Endodermal cell (in vitro differentiated cells): Measurements from ENCODE around the gene QKI. TPM values are rescaled to one million over a fixed set of nuclear protein-coding genes. Genes with fewer than 3 reads are reported as not detected.

ENCODE experiments used
- DNase-seq: peaks from one replicate; pipeline ENCODE4 v3.0.0-alpha.2; 2017
- H3K27ac ChIP-seq: 2 replicates; pipeline ENCODE4 v1.5.1; 2013; ENCODE audit warnings: mild to moderate bottlenecking, low read depth, low read length, moderate library complexity
- H3K27me3 ChIP-seq: 2 replicates; pipeline ENCODE4 v1.6.1; 2013; ENCODE audit warnings: mild to moderate bottlenecking, low read length, moderate library complexity; ENCODE audit not compliant: insufficient read depth, control insufficient read depth, poor library complexity, severe bottlenecking
- H3K36me3 ChIP-seq: 2 replicates; pipeline ENCODE4 v1.7.0; 2013; ENCODE audit warnings: mild to moderate bottlenecking, low read length, moderate library complexity; ENCODE audit not compliant: control insufficient read depth, insufficient read depth
- H3K4me1 ChIP-seq: one replicate; pipeline ENCODE4 v1.7.0; 2013; ENCODE audit warnings: low read length; ENCODE audit not compliant: control insufficient read depth, insufficient read depth
- H3K4me3 ChIP-seq: 2 replicates; pipeline ENCODE4 v1.5.1; 2013; ENCODE audit warnings: mild to moderate bottlenecking, low read length, moderate library complexity
- H3K9ac ChIP-seq: 2 replicates; pipeline ENCODE4 v1.6.1; 2013; ENCODE audit warnings: mild to moderate bottlenecking, low read length, moderate library complexity; ENCODE audit not compliant: poor library complexity, severe bottlenecking; ENCODE audit errors: extremely low read depth
- H3K9me3 ChIP-seq: 2 replicates; pipeline ENCODE4 v1.6.1; 2013; ENCODE audit warnings: mild to moderate bottlenecking, low read length, moderate library complexity; ENCODE audit not compliant: control insufficient read depth
- H3K27ac Mint-ChIP-seq: 2 replicates; pipeline ENCODE4 v1.8.0; 2020; ENCODE audit warnings: mixed read lengths
- H3K27me3 Mint-ChIP-seq: 2 replicates; pipeline ENCODE4 v1.8.0; 2021; ENCODE audit warnings: mild to moderate bottlenecking, mixed read lengths; ENCODE audit not compliant: insufficient read depth
- H3K36me3 Mint-ChIP-seq: 2 replicates; pipeline ENCODE4 v1.8.0; 2020; ENCODE audit warnings: low read depth, mixed read lengths
- H3K4me1 Mint-ChIP-seq: 2 replicates; pipeline ENCODE4 v1.8.0; 2020; ENCODE audit warnings: mixed read lengths
- H3K4me3 Mint-ChIP-seq: 2 replicates; pipeline ENCODE4 v1.8.0; 2020; ENCODE audit warnings: mild to moderate bottlenecking, moderate library complexity, mixed read lengths
- H3K9me3 Mint-ChIP-seq: 2 replicates; pipeline ENCODE4 v1.8.0; 2020; ENCODE audit warnings: mild to moderate bottlenecking, mixed read lengths
- WGBS, 2 experiments: methylation state at CpG; one replicate each; pipeline versions ENCODE4 v1.1.5 to v1.1.7; 2013; ENCODE audit warnings: missing lambda C conversion rate in 2 of 2, mixed read lengths in 1 of 2; ENCODE audit not compliant: insufficient coverage in 1 of 2, insufficient read length in 1 of 2; 5-methylcytosine and 5-hydroxymethylcytosine counted together
- total RNA-seq, 2 donors: library from RNA; stranded (reverse); fragmentation: NEBNext Ultra II Directional in 1 of 2; extraction: Animal tissue kit (Norgen Biotek cat#: 25700) in 1 of 2; gene quantifications; 2 replicates in 1 of 2; 3 replicates in 1 of 2; pipeline ENCODE4 v1.2.1, GENCODE V29; 2021
- TF ChIP-seq, protein P1 (sequence below): fragments of 200-600 bp; sonication (generic); conservative IDR thresholded peaks from 2 replicates; pipeline ENCODE4 v1.5.0; 2021; ENCODE audit warnings: antibody characterized with exemption, mild to moderate bottlenecking

QKI gene
- total RNA-seq, 2 donors from 2014 or later, result 93.3 to 107 TPM

DNA sequence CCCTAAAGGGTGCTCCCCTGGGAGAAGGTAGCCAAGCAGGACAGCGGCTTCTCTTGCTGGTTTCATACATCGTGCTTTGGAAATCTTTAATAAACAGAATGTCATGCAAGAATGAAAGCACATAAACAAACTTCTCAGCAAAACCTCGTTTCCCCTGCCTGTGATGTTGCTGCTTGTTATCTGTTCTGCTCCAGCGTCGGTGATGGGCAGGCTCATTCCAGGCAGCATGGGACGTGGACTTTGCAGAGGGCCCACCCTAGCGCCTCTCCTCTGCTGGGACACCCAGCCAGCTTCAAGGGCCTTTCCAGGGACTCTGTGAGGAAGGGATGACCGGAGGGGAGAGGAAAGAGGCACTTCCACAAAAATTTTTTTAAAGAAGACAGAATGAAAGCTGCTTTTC is 197.7 kb downstream of the QKI start:
- Histone ChIP-seq H3K4me3 (no peak overlapping the region), H3K27ac (no peak overlapping the region), H3K9ac (no peak overlapping the region), H3K36me3 (no peaks in the 10 kb centered on the region), H3K4me1 (no peaks in the 10 kb centered on the region), H3K27me3 (no peaks in the 10 kb centered on the region), H3K9me3 (no peaks in the 10 kb centered on the region)
- peak; percentile 12 for DNase-seq
- WGBS, 2 experiments, result 91 to 92% methylated on average over 5 to 8 of the region's 8 CpGs
- TF ChIP-seq, protein P1, sequence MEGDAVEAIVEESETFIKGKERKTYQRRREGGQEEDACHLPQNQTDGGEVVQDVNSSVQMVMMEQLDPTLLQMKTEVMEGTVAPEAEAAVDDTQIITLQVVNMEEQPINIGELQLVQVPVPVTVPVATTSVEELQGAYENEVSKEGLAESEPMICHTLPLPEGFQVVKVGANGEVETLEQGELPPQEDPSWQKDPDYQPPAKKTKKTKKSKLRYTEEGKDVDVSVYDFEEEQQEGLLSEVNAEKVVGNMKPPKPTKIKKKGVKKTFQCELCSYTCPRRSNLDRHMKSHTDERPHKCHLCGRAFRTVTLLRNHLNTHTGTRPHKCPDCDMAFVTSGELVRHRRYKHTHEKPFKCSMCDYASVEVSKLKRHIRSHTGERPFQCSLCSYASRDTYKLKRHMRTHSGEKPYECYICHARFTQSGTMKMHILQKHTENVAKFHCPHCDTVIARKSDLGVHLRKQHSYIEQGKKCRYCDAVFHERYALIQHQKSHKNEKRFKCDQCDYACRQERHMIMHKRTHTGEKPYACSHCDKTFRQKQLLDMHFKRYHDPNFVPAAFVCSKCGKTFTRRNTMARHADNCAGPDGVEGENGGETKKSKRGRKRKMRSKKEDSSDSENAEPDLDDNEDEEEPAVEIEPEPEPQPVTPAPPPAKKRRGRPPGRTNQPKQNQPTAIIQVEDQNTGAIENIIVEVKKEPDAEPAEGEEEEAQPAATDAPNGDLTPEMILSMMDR, result no peak
- Mint-ChIP-seq H3K9me3 (no peaks in the 10 kb centered on the region), H3K27me3 (peaks cover 3% of the 10 kb centered on the region), H3K36me3 (no peaks in the 10 kb centered on the region), H3K4me3 (no peak overlapping the region), H3K27ac (no peak overlapping the region), H3K4me1 (no peaks in the 10 kb centered on the region)

DNA sequence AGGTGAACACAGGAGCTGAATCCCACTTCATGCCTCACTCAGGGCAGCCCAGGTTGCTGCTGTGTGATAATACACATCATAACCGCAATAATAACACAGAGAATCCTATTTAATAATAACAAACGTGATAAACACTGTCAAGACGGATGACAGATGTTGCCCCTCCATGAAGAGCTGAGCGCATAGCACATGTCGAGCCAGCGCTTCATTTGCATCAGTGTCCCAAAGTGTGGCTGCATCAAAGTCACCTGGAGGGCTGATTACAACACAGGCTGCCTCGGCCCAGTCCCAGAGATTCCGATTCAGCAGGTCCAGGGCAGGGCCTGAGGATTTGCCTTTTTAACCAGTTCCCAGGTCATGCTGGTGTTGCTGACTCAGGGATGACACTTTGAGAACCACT is 198.5 kb downstream of the QKI start:
- Mint-ChIP-seq H3K27ac (no peak overlapping the region), H3K27me3 (peaks cover 3% of the 10 kb centered on the region), H3K4me3 (no peak overlapping the region), H3K9me3 (no peaks in the 10 kb centered on the region), H3K36me3 (no peaks in the 10 kb centered on the region), H3K4me1 (no peaks in the 10 kb centered on the region)
- DNase-seq, result peak; percentile 33
- H3K27me3 ChIP-seq, result no peaks in the 10 kb centered on the region
- H3K4me1 ChIP-seq, result no peaks in the 10 kb centered on the region
- no peak overlapping the region for H3K4me3 ChIP-seq
- TF ChIP-seq, protein P1, result no peak
- WGBS, 2 experiments, result 82 to 84% methylated on average over 7 to 8 of the region's 8 CpGs
- no peaks in the 10 kb centered on the region for H3K36me3 ChIP-seq
- no peak overlapping the region for H3K9ac ChIP-seq
- H3K27ac ChIP-seq, result no peak overlapping the region
- no peaks in the 10 kb centered on the region for H3K9me3 ChIP-seq

DNA sequence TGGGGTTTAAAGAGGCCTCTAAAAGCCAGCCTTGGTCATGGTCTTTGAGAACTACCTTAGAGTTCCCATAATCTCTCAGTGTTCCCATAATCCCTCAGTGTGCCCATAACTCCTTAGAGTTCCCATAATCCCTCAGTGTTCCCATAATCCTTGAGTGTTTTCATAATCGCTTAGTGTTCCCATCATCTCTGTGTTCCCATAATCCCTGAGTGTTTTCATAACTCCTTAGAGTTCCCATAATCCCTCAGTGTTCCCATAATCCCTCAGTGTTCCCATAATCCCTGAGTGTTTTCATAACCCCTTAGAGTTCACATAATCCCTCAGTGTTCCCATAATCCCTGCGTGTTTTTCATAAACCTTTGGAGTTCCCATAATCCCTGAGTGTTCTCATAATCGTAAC is 199.2 kb downstream of the QKI start:
- no peak overlapping the region for H3K9ac ChIP-seq
- Mint-ChIP-seq H3K36me3 (no peaks in the 10 kb centered on the region), H3K9me3 (no peaks in the 10 kb centered on the region), H3K4me3 (no peak overlapping the region), H3K27ac (no peak overlapping the region), H3K27me3 (peaks cover 3% of the 10 kb centered on the region), H3K4me1 (no peaks in the 10 kb centered on the region)
- TF ChIP-seq, protein P1, result no peak
- H3K27me3 ChIP-seq, result no peaks in the 10 kb centered on the region
- no peak overlapping the region for H3K27ac ChIP-seq
- no peak overlapping the region for H3K4me3 ChIP-seq
- no peaks in the 10 kb centered on the region for H3K4me1 ChIP-seq
- DNase-seq, result no peak
- 83 to 97% methylated on average over 2 to 3 of the region's 3 CpGs for WGBS, 2 experiments
- no peaks in the 10 kb centered on the region for H3K9me3 ChIP-seq
- no peaks in the 10 kb centered on the region for H3K36me3 ChIP-seq
